Measurements from ENCODE around the gene SIDT1.

- TF ChIP-seq, protein P1, sequence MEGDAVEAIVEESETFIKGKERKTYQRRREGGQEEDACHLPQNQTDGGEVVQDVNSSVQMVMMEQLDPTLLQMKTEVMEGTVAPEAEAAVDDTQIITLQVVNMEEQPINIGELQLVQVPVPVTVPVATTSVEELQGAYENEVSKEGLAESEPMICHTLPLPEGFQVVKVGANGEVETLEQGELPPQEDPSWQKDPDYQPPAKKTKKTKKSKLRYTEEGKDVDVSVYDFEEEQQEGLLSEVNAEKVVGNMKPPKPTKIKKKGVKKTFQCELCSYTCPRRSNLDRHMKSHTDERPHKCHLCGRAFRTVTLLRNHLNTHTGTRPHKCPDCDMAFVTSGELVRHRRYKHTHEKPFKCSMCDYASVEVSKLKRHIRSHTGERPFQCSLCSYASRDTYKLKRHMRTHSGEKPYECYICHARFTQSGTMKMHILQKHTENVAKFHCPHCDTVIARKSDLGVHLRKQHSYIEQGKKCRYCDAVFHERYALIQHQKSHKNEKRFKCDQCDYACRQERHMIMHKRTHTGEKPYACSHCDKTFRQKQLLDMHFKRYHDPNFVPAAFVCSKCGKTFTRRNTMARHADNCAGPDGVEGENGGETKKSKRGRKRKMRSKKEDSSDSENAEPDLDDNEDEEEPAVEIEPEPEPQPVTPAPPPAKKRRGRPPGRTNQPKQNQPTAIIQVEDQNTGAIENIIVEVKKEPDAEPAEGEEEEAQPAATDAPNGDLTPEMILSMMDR (IDR thresholded peaks at IDR 0.05; ENCODE audit: low read depth, low read length), result no peak
- no peak for TF ChIP-seq EZH2phosphoT487 (IDR thresholded peaks at IDR 0.05; ENCODE audit: low read depth)
Measured at GRCh38 chr3:113537155-113537554, 4.8 kb downstream of the SIDT1 start.
